CD1c-positive myeloid dendritic cell (primary cell): Measurements from ENCODE around the gene ZMYND8.
"Not testable (repeated sequence)": the region's sequence is repeated elsewhere in the genome, so short reads cannot be mapped to it uniquely, and the experiment has no call there.

ENCODE experiments used
- DNase-seq: peaks from one replicate; pipeline ENCODE4 v3.0.0-alpha.2; 2016; ENCODE audit errors: extremely low spot score

The ZMYND8 gene

DNA sequence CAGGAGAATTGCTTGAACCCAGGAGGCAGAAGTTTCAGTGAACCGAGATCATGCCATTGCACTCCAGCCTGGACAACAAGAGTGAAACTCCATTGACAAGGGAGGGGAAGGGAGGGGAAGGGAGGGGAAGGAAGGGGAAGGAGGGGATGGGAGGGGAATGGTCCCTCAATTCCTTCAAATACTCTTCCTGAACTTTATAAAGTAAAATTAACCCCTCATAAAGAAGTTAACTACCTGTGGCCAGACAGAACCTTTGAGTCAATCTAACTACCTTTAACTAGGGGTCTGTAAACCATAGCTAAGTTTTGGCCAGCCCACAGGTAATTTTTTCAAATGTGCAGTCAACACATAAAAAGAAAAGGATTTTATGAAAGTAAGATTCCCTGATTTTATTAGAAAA is 131.0 kb downstream of the ZMYND8 start:
- no peak for DNase-seq

DNA sequence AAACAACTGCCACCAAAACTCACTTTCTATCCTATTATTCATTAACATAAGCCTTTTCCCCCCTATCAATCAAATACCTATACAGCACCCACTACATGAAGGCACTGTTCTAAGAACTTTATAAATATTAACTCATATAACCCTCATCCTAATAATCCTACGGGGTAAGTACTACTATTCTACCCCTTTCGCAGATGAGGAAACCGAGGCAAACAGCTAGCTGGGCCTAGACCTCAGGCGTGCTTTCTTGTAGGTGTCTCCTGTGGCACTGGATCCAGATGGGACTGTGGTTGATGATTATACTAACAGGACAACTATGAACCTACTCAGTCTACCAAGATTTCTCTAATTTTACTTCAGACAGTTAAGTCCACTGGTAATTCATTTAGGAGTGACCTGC is 131.6 kb downstream of the ZMYND8 start:
- DNase-seq = no peak

DNA sequence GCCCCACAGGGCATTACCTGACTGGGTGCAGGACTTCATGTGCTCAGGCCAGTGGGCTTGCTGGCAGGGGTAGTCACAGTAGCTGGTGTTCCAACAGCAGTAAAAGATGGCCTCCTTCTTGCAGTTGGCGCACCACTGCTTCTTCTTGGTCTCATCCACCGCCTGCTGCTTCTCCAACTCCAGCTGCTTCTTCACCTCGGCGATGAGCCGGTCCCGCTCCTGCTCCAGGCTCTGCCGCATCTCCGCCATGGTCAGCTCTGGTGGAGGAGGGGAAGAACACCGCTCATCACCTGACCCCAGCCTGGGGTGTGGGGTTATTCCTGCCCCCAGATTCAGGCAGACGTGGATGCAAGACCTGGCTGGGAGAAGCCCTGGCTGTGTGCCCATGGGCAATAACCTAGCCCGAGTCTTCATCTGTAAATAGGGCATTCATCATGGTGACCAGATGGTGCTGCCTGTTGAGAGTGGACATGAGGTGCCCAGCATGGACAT is 132.2 kb downstream of the ZMYND8 start:
- no peak for DNase-seq

DNA sequence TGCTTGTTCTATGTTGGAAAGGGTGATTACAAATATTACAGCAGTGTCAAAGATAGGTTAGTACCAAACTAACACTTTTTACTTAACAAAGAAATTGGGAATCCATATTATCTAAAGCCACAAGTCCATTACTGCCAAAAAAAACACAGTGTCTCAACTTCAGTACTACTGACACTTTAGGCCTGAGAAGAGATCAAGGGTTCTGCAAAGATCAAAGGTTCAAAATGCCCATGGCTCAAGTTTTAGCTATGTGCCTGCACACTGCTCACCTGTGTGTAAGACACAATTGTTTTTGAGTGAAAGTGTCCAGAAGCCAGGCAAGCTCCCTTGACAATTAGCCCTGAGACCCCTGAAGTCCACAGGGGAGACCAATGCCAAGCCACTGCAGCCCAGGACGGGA is 132.6 kb downstream of the ZMYND8 start:
- DNase-seq = no peak

DNA sequence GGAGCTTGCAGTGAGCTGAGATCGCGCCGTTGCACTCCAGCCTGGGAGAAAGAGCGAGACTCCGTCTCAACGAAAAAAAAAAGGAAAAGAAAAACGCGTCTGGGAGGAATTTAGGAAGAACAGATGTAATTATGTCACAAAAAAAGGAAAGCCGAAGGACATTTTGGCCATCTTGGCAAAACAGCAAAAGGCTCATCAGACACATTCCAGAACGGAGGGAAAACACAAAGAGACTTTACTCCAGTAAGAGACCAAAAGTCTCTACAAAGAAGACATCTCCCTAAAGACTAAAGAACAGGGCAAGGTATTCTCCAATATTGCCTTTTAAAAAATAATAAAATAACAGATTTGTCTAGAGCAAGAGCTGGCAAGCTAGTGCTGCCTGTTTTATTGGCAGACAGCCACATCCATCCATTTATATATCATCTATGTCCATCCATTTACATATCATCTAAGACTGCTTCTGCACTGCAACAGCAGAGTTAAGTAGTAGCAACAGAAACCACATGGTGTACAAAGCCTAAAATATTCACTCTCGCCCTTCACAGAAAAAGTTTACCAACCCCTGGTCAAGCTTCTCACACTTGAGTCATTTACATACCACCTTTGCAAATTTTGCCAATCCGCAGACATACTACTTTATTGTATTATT is 133.9 kb downstream of the ZMYND8 start:
- no peak for DNase-seq

DNA sequence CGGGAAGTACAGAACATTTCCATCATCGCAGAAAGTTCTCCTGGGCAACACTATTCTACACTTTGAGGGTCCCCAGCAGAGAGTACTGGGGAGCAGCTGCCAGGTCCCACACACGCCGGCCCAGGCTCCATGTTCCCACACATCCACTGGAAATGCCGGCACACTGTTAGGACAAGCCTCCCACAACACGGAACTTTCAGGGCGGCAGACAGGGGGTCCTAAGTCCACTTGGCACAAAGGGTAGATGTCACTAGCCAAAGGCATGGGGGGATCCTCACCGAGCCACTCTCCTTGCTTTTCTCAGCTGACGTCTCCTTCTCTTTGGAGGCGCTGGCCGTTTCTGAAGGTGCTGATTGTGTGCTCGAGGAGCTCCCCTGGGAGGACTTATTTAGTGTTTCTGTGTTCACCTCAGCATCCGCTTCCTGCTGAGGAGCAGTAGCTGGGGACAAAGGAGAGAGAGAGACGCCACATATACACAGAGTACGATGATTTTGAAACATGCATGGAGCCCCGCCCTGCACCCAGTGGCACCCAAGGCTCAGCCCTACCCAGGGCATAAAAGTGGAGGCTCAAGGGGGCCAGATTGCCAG is 135.4 kb downstream of the ZMYND8 start:
- DNase-seq = no peak

DNA sequence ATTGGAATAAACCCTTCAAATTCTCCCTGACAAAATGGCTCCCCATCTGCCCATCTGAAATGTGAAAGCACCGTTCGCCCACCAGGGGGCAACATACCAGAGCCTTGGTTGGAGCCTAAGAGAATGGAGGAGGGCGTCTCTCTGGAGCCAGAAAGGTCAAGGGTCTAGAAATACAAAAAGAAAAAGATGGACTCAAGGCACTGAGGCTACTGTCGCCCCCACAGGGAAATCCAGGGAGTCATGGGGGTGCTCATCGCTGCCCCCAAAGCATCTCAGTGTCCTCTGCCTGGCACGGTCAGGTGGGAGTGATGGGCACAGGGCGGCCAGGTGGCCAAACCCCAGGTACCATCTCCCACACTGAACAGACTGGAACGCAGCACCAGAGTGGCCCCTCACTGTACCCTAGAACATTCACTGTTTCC is 136.3 kb downstream of the ZMYND8 start:
- DNase-seq = peak; percentile 56

DNA sequence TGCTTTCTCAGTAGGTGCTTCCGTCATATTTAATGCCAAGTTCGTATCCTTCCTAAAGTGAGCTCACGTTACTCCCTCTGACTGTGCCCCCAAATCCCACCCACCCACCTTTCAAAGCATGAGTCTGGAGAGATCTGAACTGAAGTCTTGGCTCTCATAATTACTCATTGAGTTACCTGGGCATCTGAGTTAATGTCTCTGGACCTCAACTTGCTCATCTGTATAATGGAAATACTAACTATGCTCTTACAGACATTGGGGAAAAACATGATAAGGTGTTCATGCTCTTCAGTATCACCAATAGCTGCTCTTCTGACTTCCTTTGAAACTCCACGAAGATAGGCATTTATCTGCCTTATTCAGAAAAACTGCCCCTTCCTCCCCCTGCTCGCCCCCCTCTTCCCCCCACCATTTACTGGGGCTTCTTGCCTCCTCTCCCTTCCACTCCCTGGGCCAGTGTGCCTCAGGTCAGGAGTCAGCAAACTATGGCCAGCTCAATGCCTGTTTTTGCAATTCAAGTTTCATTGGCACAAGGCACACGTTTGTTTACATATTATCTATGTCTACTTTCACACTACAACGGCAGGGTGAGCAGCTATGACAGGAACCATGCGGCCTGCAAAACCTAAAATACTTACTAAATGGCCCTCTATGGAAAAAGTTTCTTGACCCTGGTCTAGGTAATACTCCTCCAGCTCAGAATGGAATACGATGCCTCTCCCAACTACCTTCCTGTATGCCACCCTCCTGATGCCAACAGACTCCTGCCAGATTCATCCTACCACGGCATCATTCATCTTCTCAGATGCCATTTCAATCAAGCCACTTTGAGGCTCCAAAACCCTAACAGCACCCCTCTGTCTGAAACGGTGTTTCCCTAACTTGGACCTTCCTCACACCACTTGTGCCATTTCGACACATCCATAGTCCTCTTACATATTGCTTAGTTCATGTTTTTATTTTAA is 138.7 kb downstream of the ZMYND8 start:
- DNase-seq = no peak

DNA sequence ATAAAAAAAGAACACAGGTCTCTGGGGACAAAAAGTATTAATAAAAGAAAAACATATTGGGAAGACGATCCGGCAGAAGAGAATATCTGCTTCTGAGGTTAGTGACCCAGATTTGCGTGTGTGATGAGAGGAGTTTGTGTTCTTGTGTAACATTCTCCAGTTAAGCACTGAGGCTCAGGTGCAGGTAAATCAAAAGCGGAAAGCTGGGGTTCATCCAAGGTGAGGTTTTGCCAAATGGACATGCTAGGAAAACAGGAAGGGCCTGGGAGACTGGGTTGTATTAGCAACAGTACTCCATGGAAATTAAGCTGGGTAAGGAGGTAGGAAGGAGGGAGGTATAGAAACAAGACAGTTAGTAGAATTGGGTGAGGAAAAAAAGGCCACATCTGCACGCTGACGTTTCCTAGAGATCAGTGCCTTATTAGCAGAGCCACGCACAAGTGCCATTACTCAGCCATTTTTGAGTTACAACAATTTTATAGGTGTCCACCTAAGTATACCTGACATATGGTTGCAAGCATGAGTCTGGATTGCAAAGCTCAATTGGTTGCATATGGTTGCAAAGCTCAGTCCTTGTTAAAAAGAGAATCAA is 139.6 kb downstream of the ZMYND8 start:
- no peak for DNase-seq

DNA sequence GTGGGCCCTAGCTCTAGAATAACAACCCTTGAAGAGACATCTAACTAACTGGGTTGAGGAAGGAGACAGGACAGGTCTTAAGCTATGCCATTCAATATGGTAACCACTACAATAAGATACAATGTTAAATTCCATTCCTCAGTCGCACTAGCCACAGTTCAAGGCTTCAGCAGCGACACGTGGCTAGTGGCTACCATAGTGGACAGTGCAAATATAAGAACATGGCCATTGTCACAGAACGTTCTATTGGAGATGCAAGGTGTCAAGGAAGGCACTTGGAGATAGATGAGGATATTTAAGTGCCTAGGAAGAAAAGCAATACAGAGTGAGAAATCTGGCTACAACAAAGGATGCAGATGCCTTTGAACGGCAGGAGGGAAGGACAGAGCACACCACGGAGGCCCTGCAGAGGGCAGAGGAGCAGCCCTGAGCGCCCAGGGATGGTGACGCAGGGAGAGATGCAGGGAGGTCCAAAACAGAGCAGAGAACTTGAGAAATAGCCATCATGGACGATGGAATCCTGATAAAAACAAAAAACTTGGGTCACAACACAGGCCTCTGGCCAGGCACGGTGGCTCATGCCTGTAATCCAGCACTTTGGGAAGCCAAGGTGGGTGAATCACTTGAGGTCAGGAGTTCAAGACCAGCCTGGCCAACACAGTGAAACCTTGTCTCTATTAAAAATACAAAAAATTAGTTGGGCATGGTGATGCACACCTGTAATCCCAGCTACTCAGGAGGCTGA is 140.7 kb downstream of the ZMYND8 start:
- no peak for DNase-seq

DNA sequence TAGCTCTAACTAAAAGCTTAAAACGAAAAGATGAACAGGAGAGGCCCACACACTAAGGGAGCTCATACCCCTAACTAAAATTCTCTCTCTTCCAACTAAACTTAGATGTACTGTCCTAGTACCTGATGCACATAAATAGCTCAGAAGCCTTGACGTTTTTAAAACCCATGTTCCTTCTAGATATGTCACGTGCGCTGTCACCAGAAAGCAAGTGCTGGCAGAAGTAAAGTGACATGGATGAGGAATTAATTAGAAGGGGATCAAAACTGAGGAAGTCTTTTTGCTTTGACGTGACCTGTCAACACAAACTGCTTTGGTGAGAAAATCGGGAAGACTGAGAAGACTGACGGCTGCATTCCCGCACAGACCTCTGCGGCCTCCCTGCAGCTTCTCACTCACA is 142.5 kb downstream of the ZMYND8 start:
- no peak for DNase-seq

DNA sequence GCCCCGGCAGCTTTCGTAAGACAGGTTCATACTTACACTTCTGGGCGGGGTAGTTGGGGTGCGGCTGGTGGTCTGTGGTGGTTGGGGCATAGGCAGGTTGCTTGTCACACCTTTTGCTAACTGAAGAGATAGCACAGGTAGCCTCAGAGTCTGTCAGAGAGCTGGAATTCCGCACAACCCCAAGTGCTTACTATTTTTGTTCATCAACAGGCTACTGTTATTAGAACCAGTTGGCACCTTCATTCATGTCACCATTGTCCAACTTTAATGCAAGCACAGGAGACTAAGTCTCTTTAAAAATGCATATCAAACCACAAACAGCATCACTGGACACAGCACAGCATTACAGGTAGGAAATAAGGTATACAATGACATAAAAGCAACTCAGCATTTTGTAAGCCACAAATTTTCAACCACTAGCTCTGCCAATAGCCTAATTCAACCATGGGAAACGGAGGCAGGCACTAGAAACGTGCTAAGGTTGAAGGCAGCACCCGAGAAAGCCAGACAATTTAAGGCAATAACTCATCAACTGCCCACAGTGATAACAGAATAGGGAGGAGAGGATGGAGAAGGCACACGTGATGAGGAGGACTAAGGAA is 143.8 kb downstream of the ZMYND8 start:
- no peak for DNase-seq

DNA sequence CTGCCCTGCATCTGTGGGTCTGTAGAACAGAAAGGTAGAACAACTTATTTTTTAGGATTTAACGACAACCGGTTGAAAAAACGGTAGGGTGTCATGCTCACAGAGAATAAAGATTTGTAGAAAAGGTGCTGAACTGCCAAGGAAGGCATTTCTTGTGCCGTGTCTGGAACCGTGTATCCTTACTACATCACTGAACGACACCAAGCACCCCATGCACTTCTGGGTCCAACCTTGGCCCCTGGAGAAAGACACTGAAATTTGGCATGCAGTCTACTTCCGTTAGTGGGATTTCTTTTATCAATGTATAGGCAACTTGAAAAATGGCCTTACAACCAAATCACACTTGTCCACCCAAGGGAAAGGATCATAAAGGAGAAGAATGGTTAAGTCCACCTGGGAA is 145.5 kb downstream of the ZMYND8 start:
- no peak for DNase-seq

DNA sequence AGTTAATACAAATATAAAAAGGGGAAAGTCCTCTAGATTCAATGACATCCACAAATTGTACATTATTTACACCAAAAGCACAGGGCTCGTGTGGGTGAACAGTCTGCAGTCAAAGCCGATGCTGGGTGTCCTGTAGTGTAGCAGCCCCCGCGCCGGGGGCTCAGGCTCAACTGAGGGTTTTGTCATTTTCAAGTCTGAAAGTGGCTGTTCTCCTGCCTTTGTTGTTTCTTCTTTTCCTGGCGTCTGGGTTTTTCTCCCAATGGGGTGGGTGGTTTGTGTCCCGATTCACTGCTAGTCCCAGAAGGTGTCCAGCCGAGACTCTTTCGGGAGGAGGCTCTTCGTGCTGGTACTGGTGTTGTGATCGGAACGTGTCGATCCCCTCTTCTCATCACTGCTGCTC is 146.0 kb downstream of the ZMYND8 start:
- no peak for DNase-seq

DNA sequence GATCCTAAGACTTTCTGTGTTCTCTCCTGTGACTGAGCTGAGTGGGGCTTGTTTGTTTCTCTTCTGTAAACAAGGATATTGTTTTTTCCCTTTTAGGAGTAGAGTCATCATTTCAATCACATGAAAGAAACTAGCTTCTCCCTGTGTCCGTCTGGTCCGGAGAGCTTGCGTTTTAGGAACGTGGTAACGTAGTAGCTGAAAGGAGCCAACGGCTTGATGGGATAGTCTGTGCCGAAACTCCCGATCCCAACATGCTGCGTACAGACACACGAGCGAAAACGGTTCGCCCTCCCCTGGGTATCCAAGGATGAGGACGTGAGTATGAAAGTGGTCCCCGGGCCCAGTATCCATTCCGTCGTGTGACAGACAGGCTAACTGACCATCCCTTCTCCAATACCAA is 146.5 kb downstream of the ZMYND8 start:
- DNase-seq = no peak

DNA sequence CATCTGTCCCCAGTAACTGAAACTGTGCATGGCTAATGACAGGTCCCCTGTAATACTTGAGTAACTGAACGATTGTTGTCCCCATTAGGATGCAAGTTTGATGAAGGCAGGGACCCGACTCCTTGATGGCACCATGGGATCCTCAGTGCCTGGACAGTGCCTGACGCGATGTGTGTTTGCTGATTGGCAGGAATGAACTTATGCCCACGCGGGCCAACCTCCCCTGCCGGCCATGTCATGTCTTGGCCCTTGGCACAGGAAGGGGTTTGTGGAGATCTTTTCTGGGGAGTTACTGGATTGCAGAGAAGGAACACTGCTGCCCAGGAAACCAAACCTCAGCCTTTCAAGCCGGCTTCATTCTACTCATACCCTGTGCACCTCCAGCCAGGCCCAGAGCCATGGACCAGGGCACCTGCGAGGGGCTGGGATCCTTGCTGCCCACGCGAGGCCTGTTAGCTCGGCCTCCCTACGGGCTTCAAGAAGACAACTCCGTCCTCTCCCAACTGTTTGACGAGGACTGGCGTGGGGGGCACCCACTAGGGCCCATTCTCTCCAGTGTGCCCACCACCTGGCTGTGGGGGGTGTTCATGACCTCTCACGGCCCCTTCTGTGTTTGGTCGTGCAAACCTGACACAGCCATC is 147.8 kb downstream of the ZMYND8 start:
- no peak for DNase-seq

DNA sequence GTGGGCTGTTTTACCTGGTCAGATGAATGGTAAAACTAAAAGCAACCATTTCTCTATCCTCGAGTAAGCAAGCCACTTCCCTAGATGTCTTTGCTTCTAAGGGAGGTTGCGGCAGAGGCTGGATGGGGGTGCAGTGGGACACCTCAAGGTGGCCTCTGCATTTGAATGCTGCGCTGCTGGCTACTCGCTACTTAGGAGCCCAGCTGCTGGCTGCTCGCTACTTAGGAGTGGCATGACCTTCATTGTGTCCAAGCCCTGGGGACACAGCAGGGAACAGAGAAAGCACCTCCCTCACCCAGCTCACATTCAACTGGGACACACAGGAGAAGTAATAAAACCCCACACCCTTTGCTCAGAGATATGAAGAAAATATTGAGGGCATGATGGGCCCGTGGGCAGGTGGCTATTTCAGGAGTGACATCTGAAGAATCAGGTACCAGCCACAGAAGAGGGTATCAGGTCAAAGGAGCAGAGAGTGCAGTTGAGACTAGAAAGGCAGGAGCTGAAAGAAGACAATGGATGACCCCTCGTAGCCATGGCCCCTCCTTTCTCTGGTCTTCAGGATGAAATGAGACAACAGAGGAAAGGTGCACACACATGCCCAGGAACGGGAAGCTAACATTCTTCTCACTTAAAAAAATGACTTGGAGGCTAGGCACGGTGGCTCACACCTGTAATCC is 149.4 kb downstream of the ZMYND8 start:
- no peak for DNase-seq

DNA sequence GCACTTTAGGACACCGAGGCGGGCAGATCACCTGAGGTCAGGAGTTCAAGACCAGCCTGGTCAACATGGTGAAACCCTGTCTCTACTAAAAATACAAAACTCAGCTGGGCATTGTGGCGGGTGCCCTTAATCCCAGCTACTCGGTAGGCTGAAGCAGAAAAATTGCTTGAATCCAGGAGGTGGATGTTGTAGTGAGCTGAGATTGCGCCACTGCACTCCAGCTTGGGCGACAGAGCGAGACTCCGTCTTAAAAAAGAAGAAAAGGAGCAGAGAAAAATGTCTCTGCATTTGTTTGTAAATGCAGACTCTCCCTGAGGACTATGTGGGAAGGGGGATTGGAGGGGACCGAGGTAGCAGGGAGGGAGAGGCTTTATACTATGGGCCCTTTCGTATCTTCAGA is 149.9 kb downstream of the ZMYND8 start:
- DNase-seq = not testable (repeated sequence)

DNA sequence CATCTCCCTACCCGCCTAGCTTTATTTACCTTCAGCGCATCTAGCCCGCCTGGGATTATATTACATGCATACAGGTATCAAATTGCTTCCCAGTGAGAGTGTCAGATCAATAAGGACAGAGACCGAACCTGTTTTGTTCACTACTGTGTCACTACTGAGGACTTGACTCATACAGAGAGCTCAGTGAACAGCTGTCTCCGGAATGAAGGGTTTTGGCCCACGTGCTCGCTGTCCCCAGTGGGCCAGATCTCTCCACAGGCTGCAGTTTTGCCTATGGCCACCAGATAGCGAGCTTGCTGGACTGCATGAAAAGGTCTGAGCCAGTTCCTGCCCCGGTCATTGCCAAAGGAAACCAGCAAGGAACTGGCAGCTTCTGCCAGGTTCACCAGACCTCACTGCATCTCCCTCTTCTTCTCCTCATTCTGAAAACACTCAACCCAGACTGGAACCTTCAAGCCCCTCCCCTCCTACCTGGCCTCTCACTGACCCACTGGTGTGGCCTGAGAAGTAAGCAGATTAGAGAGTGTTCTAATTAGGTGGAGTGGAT is 150.8 kb downstream of the ZMYND8 start:
- no peak for DNase-seq

DNA sequence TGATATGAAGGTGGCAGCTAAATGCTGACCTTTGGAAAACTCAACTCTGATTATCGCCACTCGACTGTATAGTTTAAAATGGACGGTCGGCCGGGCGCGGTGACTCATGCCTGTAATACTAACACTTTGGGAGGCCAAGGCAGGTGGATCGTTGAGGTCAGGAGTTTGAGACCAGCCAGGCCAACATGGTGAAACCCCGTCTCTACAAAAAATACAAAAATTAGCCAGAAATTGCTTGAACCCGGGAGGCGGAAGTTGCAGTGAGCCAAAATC is 151.7 kb downstream of the ZMYND8 start:
- DNase-seq = not testable (repeated sequence)
